Measurements from ENCODE around the gene MEGF9. TPM values are rescaled to one million over a fixed set of nuclear protein-coding genes. Genes with fewer than 3 reads are reported as not detected.

The MEGF9 gene
- total RNA-seq, 2 donors from 2014 or later: 3.4 to 3.8 TPM

DNA sequence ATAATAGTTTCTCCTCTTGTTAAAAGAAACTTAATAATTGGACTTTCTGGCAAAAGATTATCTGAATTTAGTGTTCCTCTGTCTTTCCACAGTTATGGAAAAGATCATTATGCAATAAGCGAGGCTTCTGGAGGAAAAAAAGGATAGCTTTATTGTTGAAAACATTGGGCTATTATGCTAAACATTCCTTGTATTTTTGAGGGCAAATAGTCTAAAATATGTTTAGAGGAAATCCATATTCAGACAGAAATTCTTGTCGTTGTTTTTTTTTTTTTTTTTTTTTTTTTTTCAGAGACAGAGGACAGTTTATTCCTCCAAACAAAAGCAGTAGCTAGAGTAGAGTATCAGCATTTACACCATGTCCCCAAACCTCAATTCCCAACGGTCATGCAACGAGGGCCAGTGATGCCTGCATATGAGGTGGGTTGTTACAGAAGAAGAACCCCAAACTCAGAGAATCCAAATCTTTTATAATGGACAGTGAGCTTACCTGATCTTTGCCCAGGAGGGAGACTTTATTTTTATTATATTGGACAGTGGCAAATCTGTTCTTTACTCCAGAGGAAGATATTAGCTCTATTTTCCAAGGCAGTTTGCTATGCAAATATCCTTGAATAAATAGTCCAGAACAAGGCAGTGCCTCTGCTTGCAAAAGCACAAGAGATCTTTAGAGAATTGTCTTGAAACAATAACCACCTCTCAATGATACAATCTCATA lies 85.9 kb downstream of the MEGF9 start:
- ATAC-seq: no peak
- no peaks in the 10 kb centered on the region for H3K9me3 Mint-ChIP-seq
- H3K36me3 Mint-ChIP-seq: no peaks in the 10 kb centered on the region
- no peak overlapping the region for H3K27ac Mint-ChIP-seq
- no peak for DNase-seq (ENCODE audit: low spot score in 2 of 2)

DNA sequence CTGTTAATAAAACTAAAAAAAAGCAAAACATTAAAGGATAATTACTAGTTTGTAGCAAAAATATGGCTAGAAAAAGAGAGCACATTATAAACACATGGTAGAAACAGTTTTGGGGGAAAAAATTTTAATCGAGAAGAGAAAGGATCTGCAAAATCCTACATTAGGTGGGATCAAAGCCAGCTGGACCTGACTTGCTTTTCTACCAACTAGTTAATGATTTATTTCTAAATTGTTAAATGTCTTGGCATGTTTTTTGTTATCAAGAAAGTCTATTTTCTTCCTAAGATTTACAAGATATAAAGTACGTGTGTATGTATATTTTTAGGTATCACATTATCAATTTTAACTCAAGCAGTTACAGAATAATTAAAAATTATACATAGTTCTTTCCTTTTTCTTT lies 87.2 kb downstream of the MEGF9 start:
- H3K27ac Mint-ChIP-seq: no peak overlapping the region
- no peaks in the 10 kb centered on the region for H3K9me3 Mint-ChIP-seq
- DNase-seq (ENCODE audit: low spot score in 2 of 2): no peak
- ATAC-seq: no peak
- no peaks in the 10 kb centered on the region for H3K36me3 Mint-ChIP-seq

DNA sequence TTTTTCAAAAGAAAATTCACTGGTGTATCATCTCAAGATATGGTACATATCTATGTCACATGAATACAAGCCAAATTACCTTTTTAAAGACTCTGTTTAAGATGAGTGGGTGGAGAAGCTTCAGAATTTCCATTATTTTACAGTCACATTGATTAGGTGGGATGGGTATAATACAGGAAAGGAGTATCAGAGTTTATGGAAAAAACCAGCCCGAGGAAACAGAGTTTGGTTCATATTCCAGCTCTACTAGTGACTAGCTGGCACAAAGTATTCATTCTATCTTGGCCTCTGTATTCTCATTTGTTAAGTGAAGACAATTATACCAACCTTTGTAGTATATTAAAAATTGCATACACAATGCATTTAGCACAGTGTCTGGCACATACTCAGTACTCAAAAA lies 87.8 kb downstream of the MEGF9 start:
- Mint-ChIP-seq H3K27ac (no peak overlapping the region), H3K36me3 (no peaks in the 10 kb centered on the region), H3K9me3 (no peaks in the 10 kb centered on the region)
- ATAC-seq (no peak), DNase-seq (ENCODE audit: low spot score in 2 of 2) (no peak)

GRCh38 chr9:120625222-120625621 lies 89.0 kb downstream of the MEGF9 start:
- no peak overlapping the region for H3K27ac Mint-ChIP-seq
- H3K36me3 Mint-ChIP-seq: no peaks in the 10 kb centered on the region
- DNase-seq (ENCODE audit: low spot score in 2 of 2): no peak
- ATAC-seq: no peak
- no peaks in the 10 kb centered on the region for H3K9me3 Mint-ChIP-seq

DNA sequence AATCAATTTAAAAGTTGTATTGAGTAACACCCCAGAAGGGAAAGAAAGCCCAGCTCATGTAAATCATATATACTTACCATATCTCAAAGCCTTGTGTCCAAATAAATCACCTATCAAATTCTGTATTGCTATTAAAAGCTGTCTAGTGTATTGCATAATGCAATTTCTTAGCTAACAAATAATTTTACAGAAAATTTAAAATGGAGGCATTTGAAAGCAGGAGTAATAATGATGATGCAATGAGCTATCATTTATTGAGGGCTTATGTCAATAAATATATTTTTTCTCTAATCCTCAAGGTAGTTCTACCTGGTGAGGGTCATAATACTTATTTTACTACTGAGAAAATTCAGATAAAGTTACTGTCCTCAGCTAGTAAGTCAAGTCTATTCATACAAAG lies 91.5 kb downstream of the MEGF9 start:
- Mint-ChIP-seq H3K36me3 (no peaks in the 10 kb centered on the region), H3K27ac (no peak overlapping the region), H3K9me3 (no peaks in the 10 kb centered on the region)
- ATAC-seq (no peak), DNase-seq (ENCODE audit: low spot score in 2 of 2) (no peak)

GRCh38 chr9:120621941-120622340 lies 92.3 kb downstream of the MEGF9 start:
- Mint-ChIP-seq H3K36me3 (no peaks in the 10 kb centered on the region), H3K27ac (no peak overlapping the region), H3K9me3 (no peaks in the 10 kb centered on the region)
- no peak for ATAC-seq
- DNase-seq (ENCODE audit: low spot score in 2 of 2): no peak

DNA sequence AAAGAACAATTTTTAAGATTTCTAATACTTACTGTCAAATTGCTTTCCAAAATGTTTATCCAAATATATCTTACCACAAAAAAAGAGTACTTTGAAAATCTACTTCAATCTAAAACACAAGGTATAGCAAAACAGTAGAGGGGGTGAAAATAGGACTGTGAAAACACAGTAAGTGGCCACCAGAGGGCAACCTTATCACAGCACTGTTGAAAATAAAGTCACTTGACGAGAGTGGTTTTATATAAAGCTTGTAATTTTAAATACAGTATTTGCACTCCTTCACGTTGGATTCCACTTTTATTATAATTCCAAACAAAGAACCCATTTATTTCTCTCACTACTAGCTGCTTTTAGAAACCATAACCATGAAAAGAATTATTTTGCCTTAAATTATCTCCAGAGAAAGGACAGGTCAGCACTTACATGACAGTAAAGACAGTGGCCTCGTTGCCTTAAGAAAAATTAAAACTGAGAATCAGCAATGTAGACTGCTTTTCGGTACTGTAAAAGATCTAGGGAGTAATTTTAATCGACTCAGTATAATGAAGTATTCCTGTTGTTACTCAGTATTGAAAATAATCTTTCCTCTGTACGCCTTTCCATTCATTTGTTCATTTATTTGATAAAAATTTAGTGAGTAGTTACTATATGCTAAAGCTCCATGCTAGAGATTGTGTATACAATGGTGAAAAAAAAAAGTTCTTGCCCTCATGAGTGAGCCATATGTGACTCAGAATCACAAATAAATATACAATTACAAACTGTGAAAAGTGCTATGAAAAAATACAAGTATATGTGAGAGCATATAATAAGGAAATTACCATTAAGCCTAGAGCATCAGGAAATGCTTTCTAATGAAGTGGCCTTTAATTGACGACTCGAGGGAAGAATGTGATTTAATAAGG lies 94.3 kb downstream of the MEGF9 start:
- Mint-ChIP-seq H3K27ac (no peak overlapping the region), H3K9me3 (no peaks in the 10 kb centered on the region), H3K36me3 (no peaks in the 10 kb centered on the region)
- DNase-seq (ENCODE audit: low spot score in 2 of 2) (peak in 1 of 2 donors; percentile 47), ATAC-seq (peak; percentile 76 to 84)

GRCh38 chr9:120616966-120617935 lies 97.0 kb downstream of the MEGF9 start:
- Mint-ChIP-seq H3K27ac (no peak overlapping the region), H3K36me3 (no peaks in the 10 kb centered on the region), H3K9me3 (no peaks in the 10 kb centered on the region)
- ATAC-seq: no peak
- no peak for DNase-seq (ENCODE audit: low spot score in 2 of 2)

- peaks cover 0 to 4% of the 10 kb centered on the region in 2 donors for H3K36me3 Mint-ChIP-seq
- no peak overlapping the region for H3K27ac Mint-ChIP-seq
- ATAC-seq: no peak
- no peak for DNase-seq (ENCODE audit: low spot score in 2 of 2)
- no peaks in the 10 kb centered on the region for H3K9me3 Mint-ChIP-seq
These were observed 102.1 kb downstream of the MEGF9 start for GRCh38 chr9:120612218-120612617.

- ATAC-seq (no peak), DNase-seq (ENCODE audit: low spot score in 2 of 2) (no peak)
- Mint-ChIP-seq H3K9me3 (no peaks in the 10 kb centered on the region), H3K27ac (no peak overlapping the region), H3K36me3 (peaks cover 0 to 4% of the 10 kb centered on the region in 2 donors)
These were observed 102.6 kb downstream of the MEGF9 start for GRCh38 chr9:120611690-120612068.

- Mint-ChIP-seq H3K27ac (no peak overlapping the region), H3K9me3 (no peaks in the 10 kb centered on the region)
- ATAC-seq: no peak
These were observed 103.1 kb downstream of the MEGF9 start for GRCh38 chr9:120610975-120611689.

DNA sequence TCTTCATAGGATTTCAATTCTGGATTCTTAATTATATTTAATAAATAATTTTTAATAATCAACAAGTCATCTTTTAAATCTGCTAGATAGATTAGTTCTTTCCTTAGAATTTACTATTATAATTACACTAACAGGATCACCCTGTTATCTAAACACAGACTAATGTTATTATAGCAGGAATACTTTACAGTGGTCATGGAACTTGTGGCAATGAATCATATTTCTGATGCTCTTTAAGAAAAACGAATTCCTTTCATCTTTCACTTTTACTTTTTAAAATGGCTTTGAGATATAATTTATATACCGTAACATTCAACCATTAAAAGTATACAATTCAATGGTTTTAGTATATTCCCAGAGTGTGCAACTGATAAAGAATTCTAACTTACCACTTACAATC lies 104.6 kb downstream of the MEGF9 start:
- Mint-ChIP-seq H3K36me3 (peaks cover 0 to 12% of the 10 kb centered on the region in 2 donors), H3K27ac (no peak overlapping the region), H3K9me3 (no peaks in the 10 kb centered on the region)
- ATAC-seq (no peak), DNase-seq (ENCODE audit: low spot score in 2 of 2) (no peak)

More at GRCh38 chr9:120610975-120611689, 103.1 kb downstream of the MEGF9 start:
- peaks cover 0 to 4% of the 10 kb centered on the region in 2 donors for H3K36me3 Mint-ChIP-seq
- DNase-seq (ENCODE audit: low spot score in 2 of 2): no peak

- peaks cover 0 to 13% of the 10 kb centered on the region in 2 donors for H3K36me3 Mint-ChIP-seq
- no peak overlapping the region for H3K27ac Mint-ChIP-seq
- DNase-seq (ENCODE audit: low spot score in 2 of 2): no peak
- ATAC-seq: no peak
- no peaks in the 10 kb centered on the region for H3K9me3 Mint-ChIP-seq
These were observed 105.8 kb downstream of the MEGF9 start for GRCh38 chr9:120608421-120608820.

- Mint-ChIP-seq H3K36me3 (peaks cover 0 to 9% of the 10 kb centered on the region in 2 donors), H3K27ac (no peak overlapping the region), H3K9me3 (no peaks in the 10 kb centered on the region)
- DNase-seq (ENCODE audit: low spot score in 2 of 2) (no peak), ATAC-seq (no peak)
These were observed 110.7 kb downstream of the MEGF9 start for GRCh38 chr9:120603591-120603990.

GRCh38 chr9:120603010-120603409 lies 111.3 kb downstream of the MEGF9 start:
- H3K27ac Mint-ChIP-seq: no peak overlapping the region
- peaks cover 0 to 9% of the 10 kb centered on the region in 2 donors for H3K36me3 Mint-ChIP-seq
- DNase-seq (ENCODE audit: low spot score in 2 of 2) (no peak), ATAC-seq (no peak)
- no peaks in the 10 kb centered on the region for H3K9me3 Mint-ChIP-seq

DNA sequence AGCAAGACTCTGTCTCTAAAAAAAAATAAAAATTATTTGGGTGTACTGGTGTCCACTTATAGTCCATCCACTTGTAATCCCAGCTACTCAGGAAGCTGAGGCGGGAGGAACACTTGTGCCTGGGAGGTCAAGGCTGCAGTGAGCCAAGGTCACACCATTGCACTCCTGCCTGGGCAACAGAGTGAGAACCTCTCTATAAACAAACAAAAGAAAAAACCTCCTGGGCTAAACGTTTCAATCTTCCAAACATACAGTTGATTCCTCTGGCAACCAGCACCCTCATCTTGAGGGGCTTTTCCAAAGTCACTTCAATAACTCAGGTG lies 120.4 kb downstream of the MEGF9 start:
- Mint-ChIP-seq H3K27ac (no peak overlapping the region), H3K9me3 (no peaks in the 10 kb centered on the region), H3K36me3 (no peaks in the 10 kb centered on the region)
- DNase-seq (ENCODE audit: low spot score in 2 of 2): no peak
- ATAC-seq: no peak

Data from activated naive CD4-positive, alpha-beta T cell treated with anti-CD3 and anti-CD28 coated beads, Interleukin-2, amount 50 U/mL, for 72 hours (primary cell).